GM12872 (cell line): ENCODE measurements around the gene CCDC78.

ENCODE experiments used
- TF ChIP-seq, protein P1 (sequence below): IDR thresholded peaks from 3 replicates; pipeline ENCODE4 v1.5.1; 2011; ENCODE audit warnings: low read depth, mild to moderate bottlenecking, low read length, moderate library complexity; ENCODE audit not compliant: insufficient read depth

CCDC78 gene

DNA sequence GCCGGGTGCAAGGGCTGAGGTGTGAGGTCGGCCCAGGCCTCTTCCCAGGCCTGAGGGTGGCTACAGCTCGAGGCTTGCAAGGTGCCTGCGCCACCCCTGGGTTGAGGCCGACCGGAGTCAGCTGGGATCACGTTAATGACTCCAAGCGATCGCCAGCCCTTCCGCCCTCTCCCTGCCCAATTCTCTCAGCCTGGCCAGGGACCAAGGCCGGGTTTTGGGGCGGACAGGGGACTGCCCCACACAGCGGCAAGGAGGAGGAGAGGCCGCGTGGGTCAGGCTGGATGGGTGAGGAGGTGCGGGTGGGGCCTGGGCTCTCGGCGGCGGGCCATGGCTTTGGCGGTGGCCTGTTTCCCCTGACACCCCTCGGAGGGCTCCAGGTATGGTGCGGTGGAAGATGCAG is 32.9 kb downstream of the CCDC78 start:
- TF ChIP-seq, protein P1, sequence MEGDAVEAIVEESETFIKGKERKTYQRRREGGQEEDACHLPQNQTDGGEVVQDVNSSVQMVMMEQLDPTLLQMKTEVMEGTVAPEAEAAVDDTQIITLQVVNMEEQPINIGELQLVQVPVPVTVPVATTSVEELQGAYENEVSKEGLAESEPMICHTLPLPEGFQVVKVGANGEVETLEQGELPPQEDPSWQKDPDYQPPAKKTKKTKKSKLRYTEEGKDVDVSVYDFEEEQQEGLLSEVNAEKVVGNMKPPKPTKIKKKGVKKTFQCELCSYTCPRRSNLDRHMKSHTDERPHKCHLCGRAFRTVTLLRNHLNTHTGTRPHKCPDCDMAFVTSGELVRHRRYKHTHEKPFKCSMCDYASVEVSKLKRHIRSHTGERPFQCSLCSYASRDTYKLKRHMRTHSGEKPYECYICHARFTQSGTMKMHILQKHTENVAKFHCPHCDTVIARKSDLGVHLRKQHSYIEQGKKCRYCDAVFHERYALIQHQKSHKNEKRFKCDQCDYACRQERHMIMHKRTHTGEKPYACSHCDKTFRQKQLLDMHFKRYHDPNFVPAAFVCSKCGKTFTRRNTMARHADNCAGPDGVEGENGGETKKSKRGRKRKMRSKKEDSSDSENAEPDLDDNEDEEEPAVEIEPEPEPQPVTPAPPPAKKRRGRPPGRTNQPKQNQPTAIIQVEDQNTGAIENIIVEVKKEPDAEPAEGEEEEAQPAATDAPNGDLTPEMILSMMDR, result no peak

DNA sequence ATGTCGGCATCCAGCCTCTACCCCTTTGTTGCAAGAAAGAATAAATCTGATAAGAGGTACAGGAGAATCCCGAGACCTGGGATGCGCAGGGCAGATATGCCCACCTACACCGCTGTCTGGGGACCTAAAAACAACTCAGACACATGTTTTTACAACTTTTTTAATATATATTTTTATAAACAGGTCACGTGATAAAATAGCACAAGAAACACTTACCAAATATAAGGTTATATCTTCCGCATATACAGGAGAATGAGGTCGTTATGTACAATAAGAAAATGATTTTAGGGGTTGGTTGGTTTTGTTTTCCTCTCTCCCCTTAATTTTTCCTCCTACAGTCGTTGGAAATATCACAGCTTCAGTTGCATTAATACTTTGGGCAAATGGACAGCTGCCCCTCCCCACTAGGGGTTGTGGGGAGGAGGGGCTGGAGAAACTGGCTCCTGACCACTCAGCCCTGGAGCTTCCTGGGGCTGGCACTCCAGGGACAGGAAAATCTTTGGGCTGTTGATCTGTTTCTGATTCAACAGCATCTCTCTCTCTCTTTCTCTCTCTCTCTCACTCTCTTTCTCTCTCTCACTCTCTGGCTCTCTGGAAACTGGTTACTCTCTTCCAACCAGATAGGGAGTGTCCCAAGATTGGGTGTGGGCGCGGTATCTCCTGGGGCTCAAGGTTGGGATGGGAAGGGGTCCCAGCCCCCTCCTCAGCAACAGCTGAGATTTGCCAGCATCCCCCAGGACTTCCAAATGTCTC is 33.7 kb downstream of the CCDC78 start:
- TF ChIP-seq, protein P1, result no peak

DNA sequence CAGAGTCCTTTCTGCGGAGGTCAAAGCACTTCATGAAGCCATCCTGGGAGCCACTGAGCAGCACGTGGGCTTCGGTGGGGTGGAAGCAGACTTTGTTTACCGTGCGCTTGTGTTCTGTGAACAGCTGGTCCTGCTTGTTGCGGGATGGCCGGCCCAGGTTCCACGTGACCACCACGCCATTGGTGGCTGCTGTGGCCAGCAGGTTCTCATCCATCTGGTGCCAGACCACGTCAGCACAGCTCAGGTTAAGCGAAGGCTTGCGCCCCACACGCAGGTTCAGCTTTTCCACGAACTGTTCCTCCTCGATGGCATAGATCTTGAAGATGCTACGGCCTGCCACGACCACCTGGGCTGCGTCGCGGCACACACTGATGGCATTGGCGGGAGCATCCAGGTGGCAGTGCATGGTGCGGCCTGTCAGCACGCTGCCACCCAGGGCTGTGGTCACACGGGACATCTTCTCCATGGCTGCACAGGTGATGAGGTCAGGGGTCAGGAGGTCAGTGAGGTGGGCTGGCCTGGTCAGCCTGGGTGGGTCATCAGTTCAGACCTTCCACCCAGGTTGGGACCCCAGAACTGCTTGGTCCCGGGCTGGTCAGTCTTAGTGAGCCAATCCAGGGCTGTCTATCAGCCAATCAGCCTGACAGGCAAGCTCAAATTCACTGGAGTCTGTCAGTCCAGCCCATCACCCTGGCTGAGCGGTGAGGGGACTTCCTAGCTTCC is 36.9 kb downstream of the CCDC78 start:
- TF ChIP-seq, protein P1, result no peak

DNA sequence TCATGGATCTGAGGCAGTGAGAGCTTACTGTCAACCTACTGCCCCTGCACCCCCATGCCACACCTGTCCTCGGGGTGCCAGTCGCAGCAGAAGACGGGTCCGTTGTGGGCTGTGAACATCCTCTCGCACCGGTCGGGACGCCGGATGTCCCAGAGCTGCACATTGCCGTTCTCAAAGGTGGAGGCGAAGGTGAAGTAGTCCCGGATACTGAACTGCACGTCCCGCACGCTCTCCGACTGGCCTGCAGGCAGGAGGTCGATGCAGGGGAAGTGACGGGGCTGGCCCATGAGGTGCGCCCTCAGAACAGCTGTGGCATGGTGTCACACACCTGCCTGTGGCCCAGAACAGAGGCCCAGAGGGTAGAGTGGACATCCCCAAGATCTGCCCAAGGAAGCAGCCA is 38.7 kb downstream of the CCDC78 start:
- TF ChIP-seq, protein P1, result no peak

DNA sequence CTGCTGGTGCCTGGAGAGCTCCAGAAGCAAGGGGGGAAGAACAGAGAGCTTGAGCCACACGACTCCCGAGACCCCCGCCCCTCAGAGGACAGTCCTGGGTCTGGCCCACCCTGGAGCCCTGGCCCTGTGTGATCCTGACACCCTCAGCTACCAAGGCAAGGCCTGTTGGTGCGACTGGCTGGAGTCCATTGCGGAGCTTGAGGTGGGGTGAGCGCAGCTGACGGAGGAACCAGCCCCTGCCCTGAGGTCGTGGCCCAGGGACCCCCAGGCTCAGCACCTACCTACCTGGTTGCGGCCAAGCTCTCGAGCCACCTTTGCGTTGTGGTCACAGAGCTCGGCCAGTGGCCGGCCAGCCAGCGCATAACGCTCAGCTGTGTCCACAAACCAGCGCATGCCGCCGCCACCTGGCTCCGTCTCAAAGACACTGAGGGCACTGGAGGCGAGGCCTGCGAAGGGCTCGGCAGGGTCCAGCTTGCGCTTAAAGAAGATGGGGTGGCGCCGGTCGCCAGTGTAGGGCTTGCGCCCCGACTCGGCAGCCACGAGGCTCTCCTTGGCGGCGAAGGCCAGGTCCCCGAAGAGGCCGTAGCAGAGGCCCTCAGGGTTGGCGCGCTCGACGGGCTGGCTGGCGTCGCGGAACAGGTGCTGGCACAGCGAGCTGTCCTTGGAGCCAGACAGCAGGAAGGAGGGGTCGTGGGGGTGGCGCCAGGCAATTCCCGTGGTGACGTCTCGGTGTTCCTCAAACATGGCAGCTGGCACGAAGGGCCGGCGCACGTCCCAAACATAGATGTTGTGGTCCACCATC is 39.6 kb downstream of the CCDC78 start:
- TF ChIP-seq, protein P1, result no peak

DNA sequence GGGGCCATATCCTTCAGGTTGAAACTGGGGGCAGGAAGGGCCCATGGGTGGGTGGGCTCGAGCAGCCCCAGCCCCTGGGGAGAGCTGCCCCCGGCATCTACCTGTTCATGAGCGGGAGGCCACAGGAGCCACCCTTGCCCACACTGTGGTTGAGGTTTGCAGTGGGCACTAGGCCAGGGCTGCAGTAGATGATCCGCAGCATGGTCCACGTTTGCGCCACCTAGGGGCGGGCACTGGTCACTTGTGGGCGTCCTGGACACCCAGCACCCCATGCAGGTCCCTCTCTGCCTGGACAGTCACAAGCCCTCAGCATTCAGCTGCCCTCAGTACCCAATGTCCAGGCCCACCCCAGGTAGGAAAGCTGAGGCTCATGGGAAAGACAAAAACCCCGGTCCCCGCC is 40.3 kb downstream of the CCDC78 start:
- TF ChIP-seq, protein P1, result peak; percentile 40; the same call in 2 of the 3 replicates
